Right lobe of liver (tissue), 6 donors: ENCODE measurements around the gene NCAPD3. TPM values are rescaled to one million over a fixed set of nuclear protein-coding genes. Genes with fewer than 3 reads are reported as not detected.
A peak's percentile ranks its signal among the peaks of the same experiment; 100 is the strongest.

ENCODE experiments used
- ATAC-seq, 4 donors: fragments of 200-7000 bp; cut with Tn5 transposase; one replicate each; pipeline ENCODE4 v1.9.1; 2020; ENCODE audit warnings: mild to moderate bottlenecking in 4 of 4, moderate library complexity in 4 of 4
- DNase-seq, 3 donors: peaks; one replicate each; pipeline ENCODE4 v3.0.0-alpha.2; 2020
- H3K27ac ChIP-seq, 3 donors: fragments of 200-600 bp; one replicate each; pipeline ENCODE4 v1.8.0; 2022
- H3K27me3 ChIP-seq, 2 donors: fragments of 200-600 bp; one replicate each; pipeline ENCODE4 v1.8.0; 2022
- H3K36me3 ChIP-seq, 4 donors: fragments of 200-600 bp; sonication (generic) in 1 of 4; one replicate each; pipeline versions ENCODE4 v1.5.1 to v1.8.0; 2017 to 2022; ENCODE audit warnings: control low read depth in 1 of 4
- H3K4me1 ChIP-seq, 4 donors: fragments of 200-600 bp; sonication (generic) in 1 of 4; one replicate each; pipeline versions ENCODE4 v1.5.1 to v1.8.0; 2017 to 2022; ENCODE audit warnings: control low read depth in 1 of 4
- H3K4me3 ChIP-seq, 3 donors: fragments of 200-600 bp; one replicate each; pipeline ENCODE4 v1.8.0; 2022
- H3K9me3 ChIP-seq, 4 donors: fragments of 200-600 bp; sonication (generic) in 1 of 4; one replicate each; pipeline versions ENCODE4 v1.5.1 to v1.8.0; 2017 to 2022; ENCODE audit warnings: control low read depth in 1 of 4
- CTCF ChIP-seq, 4 donors: fragments of 200-600 bp in 3 of 4; fragments of 450-650 bp in 1 of 4; IDR thresholded peaks; one replicate each; pipeline versions ENCODE4 v1.5.1 to v1.8.0; 2016 to 2022; ENCODE audit warnings: antibody characterized with exemption in 4 of 4, mild to moderate bottlenecking in 2 of 4
- POLR2A ChIP-seq: fragments of 450-650 bp; IDR thresholded peaks from one replicate; pipeline ENCODE4 v1.6.1; 2017; ENCODE audit warnings: antibody characterized with exemption, mild to moderate bottlenecking
- WGBS: methylation state at CpG from one replicate; pipeline ENCODE4 v1.1.6; 2018; ENCODE audit warnings: low coverage, low lambda C conversion rate; ENCODE audit not compliant: insufficient coverage; ENCODE audit errors: missing lambda C conversion rate; 5-methylcytosine and 5-hydroxymethylcytosine counted together
- intact Hi-C, 2 donors: fragments of 100-400 bp; cut with DNase I; formaldehyde crosslinking; loops; one replicate each; pipeline versions ENCODE4 v1.11.2 to v1.14.1; 2022
- total RNA-seq, 6 experiments: library from RNA; depleted of rRNA in 2 of 6; stranded (reverse); fragments of >200 nt in 2 of 6; fragmentation: NEBNext Ultra II Directional in 3 of 6; extraction: Animal tissue kit (Norgen Biotek cat#: 25700) in 3 of 6; gene quantifications; one replicate each; pipeline versions ENCODE4 v1.1.0 to v1.2.4, GENCODE V29; 2016 to 2023
- donor health status: DM: no; HTN: yes; CAD: no.
- donor health status: DM: no; HTN: no; CAD: no.
- donor health status: DM: no; HTN: no; CAD: no.
- donor health status: DM: no; HTN: yes; CAD: no.
- donor health status: DM: no; HTN: yes; CAD: no.

NCAPD3 gene
- total RNA-seq, 6 experiments from 2014 or later = 11.9 to 21.8 (median 15.5) TPM

DNA sequence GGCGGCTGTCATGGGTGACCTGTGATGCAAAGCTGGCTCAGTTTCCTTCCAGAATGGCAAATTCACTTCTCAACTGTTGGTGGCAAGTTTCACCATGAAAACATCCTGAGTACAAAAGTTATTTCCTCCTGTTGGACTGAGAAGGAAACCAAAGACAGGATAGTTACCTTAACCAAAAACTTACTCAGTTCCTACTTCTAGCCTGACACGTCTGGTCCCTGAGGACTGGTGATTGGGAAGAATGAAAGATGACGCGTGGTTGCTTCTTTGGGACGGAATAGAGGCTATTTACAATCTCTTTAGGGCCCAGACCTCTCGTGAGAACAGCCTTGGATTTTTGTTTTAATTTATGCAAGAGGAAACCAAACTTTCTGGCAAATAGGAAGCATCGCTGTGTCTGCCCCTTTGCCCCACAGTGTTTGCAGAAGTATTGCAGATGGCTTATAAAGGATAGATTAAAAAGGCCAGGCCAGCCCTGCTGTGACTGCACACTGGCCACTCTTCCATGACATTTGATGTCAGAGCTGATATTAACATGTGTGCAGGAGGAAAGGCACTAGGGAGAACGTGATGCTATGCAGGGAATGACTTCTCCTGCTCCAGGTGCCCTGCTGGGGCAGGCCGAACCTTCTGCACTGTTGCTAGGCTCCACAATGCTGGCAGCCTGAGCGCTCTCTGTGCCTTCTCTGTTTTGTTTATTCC, 8.3 kb upstream of the NCAPD3 start:
- Histone ChIP-seq H3K4me3 (no peak overlapping the region), H3K27ac (peak overlapping the region in 1 of 3 donors; percentile 14), H3K36me3 (no peaks in the 10 kb centered on the region), H3K27me3 (no peaks in the 10 kb centered on the region), H3K4me1 (peaks cover 0 to 26% (median 10%) of the 10 kb centered on the region in 4 donors), H3K9me3 (no peaks in the 10 kb centered on the region)
- 43% methylated on average over 9 of the region's 10 CpGs for WGBS
- TF ChIP-seq POLR2A (no peak), CTCF (IDR thresholded peaks at IDR 0.05) (no peak)
- intact Hi-C loops = no loop called here
- peak; percentile 67 to 78 (median 72) for ATAC-seq
- DNase-seq = no peak

DNA sequence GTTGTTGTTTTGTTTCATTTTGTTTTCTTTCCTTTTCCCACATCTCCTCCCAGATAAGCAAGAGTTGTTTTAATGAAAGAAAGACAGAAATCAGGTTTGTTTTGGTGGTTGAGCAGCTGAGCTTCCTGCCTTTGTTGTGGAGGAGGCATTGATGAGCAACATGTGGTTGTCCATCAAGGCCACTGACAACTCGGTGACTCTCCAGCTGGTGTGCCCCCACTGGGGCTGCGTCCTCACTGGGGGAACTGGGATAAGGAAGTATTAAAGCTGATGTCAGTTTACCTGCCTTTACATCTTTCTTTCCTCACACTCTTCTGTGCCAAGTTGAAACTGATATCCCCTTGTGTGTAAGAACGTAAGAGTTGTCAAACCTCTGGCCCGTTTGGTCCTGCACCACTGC, 6.6 kb upstream of the NCAPD3 start:
- no peak for ATAC-seq
- Histone ChIP-seq H3K4me1 (peaks cover 0 to 34% (median 8%) of the 10 kb centered on the region in 4 donors), H3K4me3 (no peak overlapping the region), H3K27me3 (no peaks in the 10 kb centered on the region), H3K9me3 (no peaks in the 10 kb centered on the region), H3K27ac (no peak overlapping the region), H3K36me3 (no peaks in the 10 kb centered on the region)
- 64% methylated on average over 4 of the region's 4 CpGs for WGBS
- no peak for DNase-seq
- intact Hi-C loops = no loop called here
- no peak for TF ChIP-seq CTCF (IDR thresholded peaks at IDR 0.05)
- no peak for TF ChIP-seq POLR2A

DNA sequence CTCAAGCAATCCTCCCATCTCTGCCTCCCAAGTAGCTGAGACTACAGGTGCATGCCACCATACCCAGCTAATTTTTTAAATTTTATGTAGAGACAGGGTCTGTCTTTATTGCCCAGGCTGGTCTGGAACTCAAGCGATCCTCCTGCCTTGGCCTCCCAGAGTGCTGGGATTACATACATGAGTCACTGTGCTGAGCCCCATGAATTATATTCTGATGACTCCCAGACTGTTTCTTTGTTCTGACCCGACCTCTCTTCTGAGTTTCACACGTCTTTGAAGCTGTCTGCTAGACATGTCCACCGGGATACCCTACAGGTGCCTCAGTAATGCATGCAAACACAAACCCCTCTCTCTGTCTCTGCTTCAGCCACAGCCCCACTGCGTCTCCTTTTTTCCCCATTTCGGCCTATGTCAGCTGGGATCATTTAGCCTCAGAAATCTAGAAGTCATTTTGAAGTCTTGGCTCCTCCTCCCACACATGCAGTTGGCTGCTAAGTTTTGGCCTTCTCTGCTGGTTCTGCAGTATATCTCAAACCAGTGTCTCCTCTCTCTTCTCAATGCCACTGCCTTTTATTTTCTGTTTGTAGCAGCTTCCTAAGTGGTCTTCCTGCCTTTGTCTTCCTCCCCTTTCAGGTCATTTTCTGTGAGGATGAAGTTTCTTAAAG, 5.5 kb upstream of the NCAPD3 start:
- intact Hi-C loops = no loop called here
- TF ChIP-seq CTCF (IDR thresholded peaks at IDR 0.05) = no peak
- ATAC-seq = no peak

DNA sequence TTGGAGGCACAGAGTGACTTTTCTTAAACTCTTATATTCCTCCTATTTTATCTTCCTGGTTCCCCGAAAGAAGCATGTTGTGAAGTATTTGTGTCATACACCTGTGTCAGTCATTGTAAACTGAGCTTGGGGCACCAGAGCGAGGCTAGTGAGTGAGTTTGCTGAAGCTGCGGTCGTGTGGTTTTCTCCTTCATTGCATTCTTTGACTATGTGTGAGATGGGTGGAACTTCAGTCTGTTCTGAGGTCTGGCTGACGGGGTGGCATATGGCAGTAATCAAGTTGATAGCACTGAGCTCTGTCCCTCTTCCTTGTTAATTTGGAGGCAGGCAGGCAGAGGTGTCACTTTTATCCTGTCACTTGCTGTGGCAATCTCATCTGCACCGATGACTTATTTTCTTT, 4.9 kb upstream of the NCAPD3 start:
- intact Hi-C loops = no loop called here
- H3K4me1 ChIP-seq = peaks cover 0 to 30% (median 5%) of the 10 kb centered on the region in 4 donors
- no peak overlapping the region for H3K4me3 ChIP-seq
- H3K27me3 ChIP-seq = no peaks in the 10 kb centered on the region
- WGBS = 78% methylated on average over 6 of the region's 6 CpGs
- no peaks in the 10 kb centered on the region for H3K36me3 ChIP-seq
- H3K27ac ChIP-seq = no peak overlapping the region
- no peak for TF ChIP-seq CTCF (IDR thresholded peaks at IDR 0.05)
- no peak for TF ChIP-seq POLR2A
- no peak for ATAC-seq
- H3K9me3 ChIP-seq = no peaks in the 10 kb centered on the region
- no peak for DNase-seq

More for the DNA sequence above, 5.5 kb upstream of the NCAPD3 start:
- DNase-seq = no peak
- Histone ChIP-seq H3K4me1 (peaks cover 0 to 29% (median 5%) of the 10 kb centered on the region in 4 donors), H3K9me3 (no peaks in the 10 kb centered on the region), H3K36me3 (no peaks in the 10 kb centered on the region), H3K4me3 (no peak overlapping the region), H3K27ac (no peak overlapping the region), H3K27me3 (no peaks in the 10 kb centered on the region)
- WGBS = 79% methylated on average over 5 of the region's 6 CpGs
